Erythroblast (primary cell): ENCODE data around the gene TEX10.

Source experiments
- DNase-seq, 2 experiments: peaks; one replicate each; lab custom pipeline; 2025; lab: John Stamatoyannopoulos, UW
- GATA1 ChIP-seq: IDR thresholded peaks from 2 replicates; pipeline ENCODE4 v1.6.1; 2011; ENCODE audit warnings: low read depth, mild to moderate bottlenecking, control low read depth, low read length, moderate library complexity
- POLR2A ChIP-seq: IDR thresholded peaks from 2 replicates; pipeline ENCODE4 v1.6.1; 2011; ENCODE audit warnings: mild to moderate bottlenecking, low read length

The TEX10 gene

GRCh38 chr9:100285601-100286000, 67.1 kb downstream of the TEX10 start:
- TF ChIP-seq POLR2A: no peak
- no peak for TF ChIP-seq GATA1
- no peak for DNase-seq

GRCh38 chr9:100285080-100285479, 67.7 kb downstream of the TEX10 start:
- no peak for DNase-seq
- TF ChIP-seq POLR2A (no peak), GATA1 (no peak)

GRCh38 chr9:100284247-100284646, 68.5 kb downstream of the TEX10 start:
- no peak for DNase-seq
- TF ChIP-seq POLR2A (no peak), GATA1 (no peak)

GRCh38 chr9:100282388-100282719, 70.4 kb downstream of the TEX10 start:
- no peak for DNase-seq
- no peak for TF ChIP-seq GATA1
- TF ChIP-seq POLR2A: no peak

GRCh38 chr9:100281676-100282387, 70.9 kb downstream of the TEX10 start:
- TF ChIP-seq GATA1 (no peak), POLR2A (no peak)
- peak in 1 of 2 experiments; percentile 35 for DNase-seq

- DNase-seq: peak; percentile 22 to 54
- TF ChIP-seq GATA1 (no peak), POLR2A (no peak)
These were observed 71.7 kb downstream of the TEX10 start for GRCh38 chr9:100281066-100281465.

- TF ChIP-seq GATA1 (no peak), POLR2A (no peak)
- no peak for DNase-seq
These were observed 75.4 kb downstream of the TEX10 start for GRCh38 chr9:100277166-100277979.

GRCh38 chr9:100269656-100270055, 83.1 kb downstream of the TEX10 start:
- TF ChIP-seq POLR2A (no peak), GATA1 (no peak)
- DNase-seq: no peak

GRCh38 chr9:100268271-100268670, 84.5 kb downstream of the TEX10 start:
- DNase-seq: no peak
- TF ChIP-seq POLR2A: no peak

- no peak for TF ChIP-seq POLR2A
- no peak for TF ChIP-seq GATA1
- DNase-seq: no peak
These were observed 85.5 kb downstream of the TEX10 start for GRCh38 chr9:100267211-100267610.
